ENCODE measurements around the gene RBM10. TPM values are rescaled to one million over a fixed set of nuclear protein-coding genes. Genes with fewer than 3 reads are reported as not detected.

The RBM10 gene
- total and polyA plus RNA-seq, 2 experiments from 2014 or later = 26.4 to 29.2 TPM

DNA sequence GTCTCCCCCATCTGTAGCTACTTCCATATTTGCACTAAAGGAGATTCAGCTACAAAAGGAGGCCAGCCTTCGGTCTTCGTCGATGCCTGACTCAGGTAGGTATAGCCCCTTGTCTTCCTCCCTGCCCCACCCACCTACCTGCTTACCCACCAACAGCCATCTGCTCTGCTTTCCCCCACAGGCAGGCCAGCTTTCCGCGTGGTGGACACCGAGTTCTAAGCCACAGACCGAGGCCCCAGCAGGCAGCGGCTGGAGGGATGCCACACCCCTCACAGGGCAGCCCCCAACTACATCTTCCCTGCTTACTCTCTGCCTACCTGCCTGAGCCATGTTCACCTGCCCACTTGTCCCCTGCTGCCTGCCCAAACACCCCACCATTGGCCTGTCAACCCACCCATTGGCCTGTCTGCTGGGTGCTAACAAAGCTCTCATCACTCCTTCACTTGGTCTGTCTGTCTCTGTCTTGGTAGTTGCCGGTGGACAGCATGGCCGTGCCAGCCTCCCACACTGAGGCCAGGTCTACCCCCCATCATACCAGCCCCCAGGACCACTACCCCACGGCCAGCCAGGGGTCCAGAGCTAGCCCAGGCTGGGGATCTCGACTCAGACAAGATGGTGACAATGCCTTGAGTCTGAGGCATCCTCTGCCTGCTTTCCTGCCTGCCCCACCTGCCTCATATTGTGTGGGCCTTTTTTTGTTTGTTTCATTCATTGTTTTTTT lies 83.7 kb downstream of the RBM10 start:
- no peaks in the 10 kb centered on the region for H3K36me3 ChIP-seq (replicated peaks; ENCODE audit: insufficient read depth, low read depth)

DNA sequence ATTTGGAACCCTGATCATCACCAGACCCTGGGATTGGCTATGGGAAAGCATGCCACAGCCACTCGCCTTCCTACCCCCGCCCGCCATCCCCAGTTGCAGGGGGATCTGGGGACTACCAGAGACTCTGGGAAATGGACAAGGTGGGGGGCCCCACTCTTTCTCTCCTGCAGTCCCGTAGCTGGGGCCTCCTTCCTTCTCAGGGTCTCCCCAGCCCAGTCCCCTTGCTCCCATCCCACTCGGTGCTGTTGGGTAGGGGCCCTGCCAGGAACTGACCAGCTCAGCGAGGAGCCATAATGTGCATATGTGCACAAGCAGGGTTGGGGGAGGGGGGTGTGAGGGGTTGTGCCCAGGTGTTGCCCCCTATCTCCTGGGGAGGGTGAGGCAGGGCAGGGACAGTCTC lies 84.4 kb downstream of the RBM10 start:
- 96% methylated on average over 6 of the region's 6 CpGs for WGBS (ENCODE audit: low lambda C conversion rate, missing lambda C conversion rate)
- no peaks in the 10 kb centered on the region for H3K36me3 ChIP-seq (replicated peaks; ENCODE audit: insufficient read depth, low read depth)

More for the DNA sequence above, 83.7 kb downstream of the RBM10 start:
- no peaks in the 10 kb centered on the region for H3K9me2 ChIP-seq (replicated peaks; ENCODE audit: insufficient read depth)
- no peak overlapping the region for H3K27ac ChIP-seq
- H3K9me3 ChIP-seq (ENCODE audit: low read depth) = no peaks in the 10 kb centered on the region
- 96% methylated on average over 12 of the region's 12 CpGs for WGBS (ENCODE audit: low lambda C conversion rate, missing lambda C conversion rate)
- H3K4me3 ChIP-seq = no peak overlapping the region
- H3K79me2 ChIP-seq = peaks cover under 1% of the 10 kb centered on the region
- TF ChIP-seq EZH2phosphoT487 (IDR thresholded peaks at IDR 0.05; ENCODE audit: low read depth, severe bottlenecking, unreplicated experiment) (no peak), EZH2 (IDR thresholded peaks at IDR 0.05; ENCODE audit: borderline replicate concordance) (no peak)
- TF ChIP-seq, protein P1, sequence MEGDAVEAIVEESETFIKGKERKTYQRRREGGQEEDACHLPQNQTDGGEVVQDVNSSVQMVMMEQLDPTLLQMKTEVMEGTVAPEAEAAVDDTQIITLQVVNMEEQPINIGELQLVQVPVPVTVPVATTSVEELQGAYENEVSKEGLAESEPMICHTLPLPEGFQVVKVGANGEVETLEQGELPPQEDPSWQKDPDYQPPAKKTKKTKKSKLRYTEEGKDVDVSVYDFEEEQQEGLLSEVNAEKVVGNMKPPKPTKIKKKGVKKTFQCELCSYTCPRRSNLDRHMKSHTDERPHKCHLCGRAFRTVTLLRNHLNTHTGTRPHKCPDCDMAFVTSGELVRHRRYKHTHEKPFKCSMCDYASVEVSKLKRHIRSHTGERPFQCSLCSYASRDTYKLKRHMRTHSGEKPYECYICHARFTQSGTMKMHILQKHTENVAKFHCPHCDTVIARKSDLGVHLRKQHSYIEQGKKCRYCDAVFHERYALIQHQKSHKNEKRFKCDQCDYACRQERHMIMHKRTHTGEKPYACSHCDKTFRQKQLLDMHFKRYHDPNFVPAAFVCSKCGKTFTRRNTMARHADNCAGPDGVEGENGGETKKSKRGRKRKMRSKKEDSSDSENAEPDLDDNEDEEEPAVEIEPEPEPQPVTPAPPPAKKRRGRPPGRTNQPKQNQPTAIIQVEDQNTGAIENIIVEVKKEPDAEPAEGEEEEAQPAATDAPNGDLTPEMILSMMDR (IDR thresholded peaks at IDR 0.05; ENCODE audit: poor library complexity) = no peak
- no peak for DNase-seq (ENCODE audit: low spot score)
- no peaks in the 10 kb centered on the region for H3K27me3 ChIP-seq
- H4K20me1 ChIP-seq (ENCODE audit: insufficient read depth, poor library complexity, severe bottlenecking) = peaks cover 2% of the 10 kb centered on the region
- no peak overlapping the region for H2AFZ ChIP-seq
- H3K4me1 ChIP-seq (ENCODE audit: insufficient read depth) = peaks cover 9% of the 10 kb centered on the region
- no peak overlapping the region for H3K4me2 ChIP-seq

DNA sequence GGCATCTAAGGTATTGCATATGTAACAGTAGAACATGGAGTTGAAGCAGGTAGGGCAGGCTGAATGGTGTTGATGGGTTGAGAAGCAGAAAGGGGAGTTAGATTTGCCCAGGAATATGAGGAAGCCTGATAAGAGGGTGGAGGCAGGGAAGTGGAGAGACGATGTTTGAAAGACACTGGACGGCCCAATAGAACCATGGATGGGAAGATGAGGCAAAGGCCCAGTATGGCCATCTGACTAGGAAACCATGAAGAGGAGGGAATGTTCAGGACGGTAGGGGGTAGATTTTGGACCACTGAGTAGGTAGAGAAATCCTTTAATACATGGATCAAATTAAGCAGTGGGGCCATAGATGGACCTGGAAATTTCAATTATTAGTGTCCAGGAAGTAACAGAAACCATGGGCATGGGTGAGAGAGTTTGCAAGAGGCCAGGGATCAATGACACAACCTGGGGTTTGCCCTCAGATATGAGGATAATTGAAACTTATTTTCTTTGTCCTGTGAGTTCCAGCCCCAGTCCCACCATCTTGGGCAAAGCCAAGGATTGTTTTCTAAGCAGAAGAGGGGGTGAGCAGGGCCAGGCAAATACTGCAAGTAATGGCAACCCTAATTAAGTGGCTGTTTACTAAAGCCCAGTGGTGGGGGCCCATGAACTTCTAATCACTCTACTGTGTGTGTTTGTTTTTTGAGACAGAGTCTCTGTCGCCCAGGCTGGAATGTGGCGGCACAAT lies 85.3 kb downstream of the RBM10 start:
- Histone ChIP-seq H3K27ac (no peak overlapping the region), H3K79me2 (peaks cover 16% of the 10 kb centered on the region), H3K4me2 (no peak overlapping the region), H3K4me3 (no peak overlapping the region), H4K20me1 (ENCODE audit: insufficient read depth, poor library complexity, severe bottlenecking) (no peaks in the 10 kb centered on the region), H2AFZ (no peak overlapping the region), H3K4me1 (ENCODE audit: insufficient read depth) (peaks cover 17% of the 10 kb centered on the region), H3K36me3 (replicated peaks; ENCODE audit: insufficient read depth, low read depth) (no peaks in the 10 kb centered on the region), H3K9me3 (ENCODE audit: low read depth) (no peaks in the 10 kb centered on the region), H3K27me3 (no peaks in the 10 kb centered on the region), H3K9me2 (replicated peaks; ENCODE audit: insufficient read depth) (no peaks in the 10 kb centered on the region)
- WGBS (ENCODE audit: low lambda C conversion rate, missing lambda C conversion rate) = 90% methylated on average over 5 of the region's 5 CpGs
- DNase-seq (ENCODE audit: low spot score) = no peak
- TF ChIP-seq EZH2 (IDR thresholded peaks at IDR 0.05; ENCODE audit: borderline replicate concordance) (no peak), EZH2phosphoT487 (IDR thresholded peaks at IDR 0.05; ENCODE audit: low read depth, severe bottlenecking, unreplicated experiment) (no peak)
- TF ChIP-seq, protein P1 (IDR thresholded peaks at IDR 0.05; ENCODE audit: poor library complexity) = no peak

More for the DNA sequence above, 84.4 kb downstream of the RBM10 start:
- Histone ChIP-seq H3K9me3 (ENCODE audit: low read depth) (no peaks in the 10 kb centered on the region), H3K27ac (no peak overlapping the region), H3K4me1 (ENCODE audit: insufficient read depth) (peaks cover 9% of the 10 kb centered on the region), H3K79me2 (peaks cover 7% of the 10 kb centered on the region), H2AFZ (no peak overlapping the region), H4K20me1 (ENCODE audit: insufficient read depth, poor library complexity, severe bottlenecking) (no peaks in the 10 kb centered on the region), H3K4me2 (no peak overlapping the region), H3K27me3 (no peaks in the 10 kb centered on the region), H3K4me3 (no peak overlapping the region), H3K9me2 (replicated peaks; ENCODE audit: insufficient read depth) (no peaks in the 10 kb centered on the region)
- TF ChIP-seq EZH2 (IDR thresholded peaks at IDR 0.05; ENCODE audit: borderline replicate concordance) (no peak), EZH2phosphoT487 (IDR thresholded peaks at IDR 0.05; ENCODE audit: low read depth, severe bottlenecking, unreplicated experiment) (no peak)
- TF ChIP-seq, protein P1 (IDR thresholded peaks at IDR 0.05; ENCODE audit: poor library complexity) = no peak
- no peak for DNase-seq (ENCODE audit: low spot score)

All from hepatocyte (in vitro differentiated cells).